Measurements from ENCODE around the gene MAML2. TPM values are rescaled to one million over a fixed set of nuclear protein-coding genes. Genes with fewer than 3 reads are reported as not detected.

The MAML2 gene
- total and polyA plus RNA-seq, 2 of the 8 experiments (the other 6 are each of a cell fraction or from before 2014, with no cell fraction given): 3.8 to 6.6 TPM

DNA sequence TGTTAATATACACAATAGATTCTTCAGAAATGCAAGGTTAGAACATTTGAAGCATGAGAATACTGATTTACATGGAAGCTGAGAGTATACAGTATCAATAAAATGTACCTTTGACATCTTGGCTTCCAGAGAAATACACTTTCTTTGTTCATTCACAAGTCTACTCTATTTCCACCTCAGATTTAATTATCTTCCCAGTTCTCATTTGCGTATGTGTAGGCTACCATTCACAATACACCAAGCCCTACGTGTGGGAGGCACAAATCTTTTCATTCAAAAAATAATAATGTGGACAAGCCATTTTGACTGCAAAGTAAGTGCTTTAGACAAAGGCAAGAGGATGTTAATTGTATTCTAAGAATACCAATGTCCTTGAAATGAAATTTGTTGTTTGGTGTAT is 286.4 kb downstream of the MAML2 start (continued):
- TF ChIP-seq YY1 (IDR thresholded peaks at IDR 0.05; ENCODE audit: low read depth, low read length): no peak
- TF ChIP-seq HDAC6 (IDR thresholded peaks at IDR 0.05; ENCODE audit: low read depth, low read length): no peak
- no peak for TF ChIP-seq SIRT6 (IDR thresholded peaks at IDR 0.05; ENCODE audit: low read length)
- no peak for TF ChIP-seq SIN3A (conservative IDR thresholded peaks at IDR 0.05 in 1 of 2, IDR thresholded peaks at IDR 0.05 in 1 of 2; ENCODE audit: low read depth in 1 of 2, low read length in 2 of 2)
- no peak for TF ChIP-seq EGR1 (IDR thresholded peaks at IDR 0.05; ENCODE audit: borderline replicate concordance, low read depth, low read length)
- no peak for TF ChIP-seq TBP (IDR thresholded peaks at IDR 0.05; ENCODE audit: low read depth, low read length)
- TF ChIP-seq MAX (IDR thresholded peaks at IDR 0.05): no peak
- no peak for TF ChIP-seq SAP30 (IDR thresholded peaks at IDR 0.05; ENCODE audit: insufficient read depth, insufficient replicate concordance, low read length)
- no peak for TF ChIP-seq POU5F1 (IDR thresholded peaks at IDR 0.05; ENCODE audit: low read depth, low read length)
